Coronary artery (tissue), 2 donors: ENCODE results near the gene CALN1.

Experiments used
- DNase-seq: peaks from one replicate; pipeline ENCODE4 v3.0.0-alpha.2; 2017; ENCODE audit warnings: low spot score
- H3K27ac ChIP-seq, 2 donors: fragments of 200-600 bp; sonication (generic); one replicate each; pipeline ENCODE4 v1.5.1; 2016 to 2019
- H3K4me3 ChIP-seq: fragments of 200-600 bp; sonication (generic); 2 replicates; pipeline ENCODE4 v1.5.1; 2016; ENCODE audit warnings: mild to moderate bottlenecking, moderate library complexity
- CTCF ChIP-seq: fragments of 200-600 bp; sonication (generic); IDR thresholded peaks from one replicate; pipeline ENCODE4 v1.5.1; 2019; ENCODE audit warnings: antibody characterized with exemption

The CALN1 gene

DNA sequence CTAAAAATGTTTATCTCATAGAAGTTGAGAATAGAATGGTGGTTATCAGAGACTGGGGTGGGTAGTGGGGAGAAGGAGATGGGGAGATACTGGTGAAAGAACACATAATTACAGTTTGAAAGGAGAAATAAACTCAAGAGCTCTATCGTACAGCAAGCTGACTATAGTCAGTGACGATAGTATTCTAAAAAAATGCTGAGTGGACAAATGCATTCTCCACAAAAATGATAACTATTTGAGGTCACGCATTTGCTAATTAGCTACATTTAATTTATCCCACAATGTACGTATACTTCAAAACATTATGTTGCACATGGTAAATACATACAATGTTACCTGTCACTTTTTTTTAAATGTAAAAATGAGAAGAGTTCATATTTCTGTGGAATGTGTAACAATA is 507.7 kb downstream of the CALN1 start:
- Histone ChIP-seq H3K4me3 (no peak overlapping the region), H3K27ac (no peak overlapping the region)
- TF ChIP-seq CTCF, result no peak
- no peak for DNase-seq

GRCh38 chr7:71900556-71900955 is 511.6 kb downstream of the CALN1 start:
- no peak for DNase-seq
- H3K4me3 ChIP-seq, result no peak overlapping the region
- no peak overlapping the region for H3K27ac ChIP-seq
- TF ChIP-seq CTCF, result no peak

GRCh38 chr7:71896535-71896934 is 515.6 kb downstream of the CALN1 start:
- TF ChIP-seq CTCF, result no peak
- DNase-seq, result no peak
- Histone ChIP-seq H3K27ac (no peak overlapping the region), H3K4me3 (no peak overlapping the region)

GRCh38 chr7:71886046-71886445 is 526.1 kb downstream of the CALN1 start:
- TF ChIP-seq CTCF, result no peak
- no peak overlapping the region for H3K27ac ChIP-seq
- no peak for DNase-seq
- H3K4me3 ChIP-seq, result no peak overlapping the region

GRCh38 chr7:71885487-71885886 is 526.7 kb downstream of the CALN1 start:
- no peak overlapping the region for H3K27ac ChIP-seq

GRCh38 chr7:71883415-71883814 is 528.7 kb downstream of the CALN1 start:
- H3K27ac ChIP-seq, result no peak overlapping the region
- no peak overlapping the region for H3K4me3 ChIP-seq
- no peak for DNase-seq
- no peak for TF ChIP-seq CTCF

More at GRCh38 chr7:71885487-71885886, 526.7 kb downstream of the CALN1 start:
- H3K4me3 ChIP-seq, result no peak overlapping the region
- no peak for TF ChIP-seq CTCF
- no peak for DNase-seq

GRCh38 chr7:71871446-71871845 is 540.7 kb downstream of the CALN1 start:
- no peak for TF ChIP-seq CTCF
- Histone ChIP-seq H3K27ac (no peak overlapping the region), H3K4me3 (no peak overlapping the region)
- no peak for DNase-seq
